SKM-1 (cell line): ENCODE data around the gene SLC6A2.
"Not testable (repeated sequence)": the region's sequence is repeated elsewhere in the genome, so short reads cannot be mapped to it uniquely, and the experiment has no call there.

Source experiments
- DNase-seq: peaks from one replicate; lab custom pipeline; 2025; ENCODE audit not compliant: unreplicated experiment; lab: John Stamatoyannopoulos, UW

Gene SLC6A2

GRCh38 chr16:55655897-55656681 lies at the start of gene SLC6A2:
Gene SLC6A2, plus strand, starts transcription at chr16:55655988. Its CDS starts 707 bp downstream, at chr16:55656695.
- DNase-seq, result no peak

GRCh38 chr16:55613613-55614335 lies 42.0 kb upstream of the SLC6A2 start:
- no peak for DNase-seq

GRCh38 chr16:55615071-55615470 lies 40.7 kb upstream of the SLC6A2 start:
- no peak for DNase-seq

GRCh38 chr16:55615670-55616069 lies 40.1 kb upstream of the SLC6A2 start:
- DNase-seq, result not testable (repeated sequence)

- no peak for DNase-seq
These were observed 34.0 kb upstream of the SLC6A2 start for GRCh38 chr16:55621771-55622170.

GRCh38 chr16:55622272-55622671 lies 33.5 kb upstream of the SLC6A2 start:
- DNase-seq, result no peak

- DNase-seq, result no peak
These were observed 32.7 kb upstream of the SLC6A2 start for GRCh38 chr16:55622930-55623561.

- DNase-seq, result no peak
These were observed 32.1 kb upstream of the SLC6A2 start for GRCh38 chr16:55623640-55624039.

GRCh38 chr16:55624696-55625095 lies 31.1 kb upstream of the SLC6A2 start:
- no peak for DNase-seq

GRCh38 chr16:55625843-55626242 lies 29.9 kb upstream of the SLC6A2 start:
- no peak for DNase-seq

- no peak for DNase-seq
These were observed 27.4 kb upstream of the SLC6A2 start for GRCh38 chr16:55628306-55628968.

GRCh38 chr16:55630774-55631173 lies 25.0 kb upstream of the SLC6A2 start:
- no peak for DNase-seq

GRCh38 chr16:55632259-55632658 lies 23.5 kb upstream of the SLC6A2 start:
- DNase-seq, result no peak

GRCh38 chr16:55634193-55634592 lies 21.6 kb upstream of the SLC6A2 start:
- DNase-seq, result no peak

- no peak for DNase-seq
These were observed 17.5 kb upstream of the SLC6A2 start for GRCh38 chr16:55638256-55638655.

- no peak for DNase-seq
These were observed 15.0 kb upstream of the SLC6A2 start for GRCh38 chr16:55640701-55641327.

- no peak for DNase-seq
These were observed 14.2 kb upstream of the SLC6A2 start for GRCh38 chr16:55641430-55642056.

- no peak for DNase-seq
These were observed 13.2 kb upstream of the SLC6A2 start for GRCh38 chr16:55642611-55643010.

- no peak for DNase-seq
These were observed 12.4 kb upstream of the SLC6A2 start for GRCh38 chr16:55643161-55643970.

- DNase-seq, result no peak
These were observed 9.8 kb upstream of the SLC6A2 start for GRCh38 chr16:55645986-55646385.
